Progenitor cell of endocrine pancreas (in vitro differentiated cells): ENCODE results near the gene NEUROD2. TPM values are rescaled to one million over a fixed set of nuclear protein-coding genes. Genes with fewer than 3 reads are reported as not detected.

Experiments used
- DNase-seq: peaks from one replicate; pipeline ENCODE4 v3.0.0; 2021; ENCODE audit warnings: low spot score; ENCODE audit not compliant: unreplicated experiment
- H3K27ac Mint-ChIP-seq: 2 replicates; pipeline ENCODE4 v1.8.0; 2021; ENCODE audit warnings: mild to moderate bottlenecking, moderate library complexity, mixed read lengths
- H3K27me3 Mint-ChIP-seq: 2 replicates; pipeline ENCODE4 v1.8.0; 2021; ENCODE audit warnings: mixed read lengths
- H3K36me3 Mint-ChIP-seq: 2 replicates; pipeline ENCODE4 v1.8.0; 2022; ENCODE audit warnings: mixed read lengths; ENCODE audit not compliant: insufficient read depth
- H3K4me1 Mint-ChIP-seq: 2 replicates; pipeline ENCODE4 v1.8.0; 2021; ENCODE audit warnings: low read depth, mixed read lengths
- H3K4me3 Mint-ChIP-seq: 2 replicates; pipeline ENCODE4 v1.8.0; 2021; ENCODE audit warnings: low read depth, mild to moderate bottlenecking, moderate library complexity, mixed read lengths
- H3K9me3 Mint-ChIP-seq: 2 replicates; pipeline ENCODE4 v1.8.0; 2021; ENCODE audit warnings: low read depth, mixed read lengths
- CTCF ChIP-seq: fragments of 200-600 bp; sonication (generic); IDR thresholded peaks from one replicate; pipeline ENCODE4 v1.5.0; 2021; ENCODE audit warnings: antibody characterized with exemption, mild to moderate bottlenecking; ENCODE audit not compliant: unreplicated experiment
- total RNA-seq: library from RNA; stranded (reverse); gene quantifications from 2 replicates; pipeline ENCODE4 v1.2.1, GENCODE V29; 2021

Gene NEUROD2
- total RNA-seq, 1 donor from 2014 or later = not detected

DNA sequence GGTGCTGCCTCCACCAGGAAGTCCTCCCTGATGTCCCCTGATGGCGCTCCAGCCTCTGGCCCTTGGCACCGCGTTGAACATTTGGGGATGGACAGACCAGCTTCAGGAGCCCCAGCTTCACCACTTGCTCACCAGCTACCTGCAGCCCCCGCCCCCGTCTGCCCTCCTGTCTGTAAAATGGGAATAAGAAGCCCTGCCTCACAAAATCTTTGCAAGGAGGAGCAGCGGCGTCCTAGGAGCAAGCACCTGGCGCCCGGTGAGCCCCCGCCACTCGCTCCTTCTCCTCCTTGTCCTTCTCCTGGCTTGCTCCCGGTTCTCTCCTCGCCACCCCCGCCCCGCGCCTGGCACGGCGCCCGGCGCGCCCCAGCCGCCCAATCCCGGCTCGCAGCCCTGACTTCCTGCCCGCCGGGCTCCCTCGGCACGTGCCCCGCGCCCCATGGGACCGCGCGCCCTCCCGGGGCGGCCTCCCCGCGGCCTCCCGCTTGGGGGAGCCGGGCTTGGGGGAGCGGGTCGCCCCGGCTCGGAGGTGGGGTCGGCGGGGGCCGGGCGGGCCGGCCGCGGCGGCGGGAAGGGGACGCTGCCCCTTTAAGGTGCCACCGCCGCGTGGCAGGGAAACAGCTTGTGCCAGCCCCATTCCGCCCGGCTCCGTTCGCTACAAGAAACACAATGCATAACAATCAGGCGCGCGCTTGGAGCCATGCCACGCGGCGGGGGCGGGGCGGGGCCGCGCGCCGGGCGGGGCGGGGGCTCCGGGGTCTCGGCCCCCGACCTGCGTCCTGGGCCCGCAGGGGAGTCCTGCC lies 9.9 kb upstream of the NEUROD2 start:
- Mint-ChIP-seq H3K36me3 (no peaks in the 10 kb centered on the region), H3K4me3 (peak overlapping the region; percentile 71), H3K27ac (no peak overlapping the region), H3K4me1 (no peaks in the 10 kb centered on the region), H3K27me3 (peaks cover 79% of the 10 kb centered on the region), H3K9me3 (no peaks in the 10 kb centered on the region)
- TF ChIP-seq CTCF = no peak
- DNase-seq = no peak

DNA sequence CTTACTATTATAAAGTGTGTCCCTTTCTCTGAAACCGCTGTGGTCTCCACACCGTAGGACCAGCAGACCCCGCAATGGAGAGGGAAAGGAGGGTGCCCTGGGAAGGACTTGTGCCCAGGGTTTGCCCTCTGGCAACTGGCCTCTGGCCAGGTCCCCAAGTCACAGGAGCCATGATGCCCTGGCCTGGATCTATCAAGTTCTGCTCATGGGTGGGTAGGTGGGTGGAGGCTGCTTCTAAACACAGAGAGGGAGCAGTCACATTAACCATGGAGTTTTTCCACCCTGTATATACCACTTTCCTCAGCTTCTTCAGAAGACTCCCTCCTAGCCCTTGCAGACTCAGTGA lies 9.4 kb upstream of the NEUROD2 start:
- TF ChIP-seq CTCF = no peak
- Mint-ChIP-seq H3K27ac (no peak overlapping the region), H3K4me1 (no peaks in the 10 kb centered on the region), H3K4me3 (peak overlapping the region; percentile 31), H3K36me3 (no peaks in the 10 kb centered on the region), H3K27me3 (peaks cover 77% of the 10 kb centered on the region), H3K9me3 (no peaks in the 10 kb centered on the region)
- DNase-seq = no peak

DNA sequence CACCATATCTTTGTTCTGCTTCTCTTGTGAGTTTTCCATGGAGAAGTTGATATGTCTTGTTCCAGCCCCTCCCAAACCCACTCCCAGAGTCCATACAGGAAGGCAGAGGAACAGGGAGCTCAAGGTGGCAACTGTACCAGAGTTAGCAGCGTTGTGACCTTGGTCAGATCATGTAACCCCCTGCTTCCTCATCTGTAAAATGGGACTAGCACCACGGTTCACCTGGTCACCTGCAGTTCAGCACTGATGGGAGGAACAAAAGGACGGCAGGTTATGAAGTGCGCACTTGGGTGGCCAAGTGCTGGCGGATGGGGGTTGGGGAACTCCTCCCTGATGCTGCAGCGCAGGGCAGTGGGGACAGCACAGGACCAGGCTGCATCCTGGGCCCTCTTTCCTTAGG lies 7.7 kb upstream of the NEUROD2 start:
- Mint-ChIP-seq H3K4me1 (no peaks in the 10 kb centered on the region), H3K36me3 (no peaks in the 10 kb centered on the region), H3K27me3 (peaks cover 78% of the 10 kb centered on the region), H3K4me3 (no peak overlapping the region), H3K27ac (no peak overlapping the region), H3K9me3 (no peaks in the 10 kb centered on the region)
- no peak for DNase-seq
- no peak for TF ChIP-seq CTCF

DNA sequence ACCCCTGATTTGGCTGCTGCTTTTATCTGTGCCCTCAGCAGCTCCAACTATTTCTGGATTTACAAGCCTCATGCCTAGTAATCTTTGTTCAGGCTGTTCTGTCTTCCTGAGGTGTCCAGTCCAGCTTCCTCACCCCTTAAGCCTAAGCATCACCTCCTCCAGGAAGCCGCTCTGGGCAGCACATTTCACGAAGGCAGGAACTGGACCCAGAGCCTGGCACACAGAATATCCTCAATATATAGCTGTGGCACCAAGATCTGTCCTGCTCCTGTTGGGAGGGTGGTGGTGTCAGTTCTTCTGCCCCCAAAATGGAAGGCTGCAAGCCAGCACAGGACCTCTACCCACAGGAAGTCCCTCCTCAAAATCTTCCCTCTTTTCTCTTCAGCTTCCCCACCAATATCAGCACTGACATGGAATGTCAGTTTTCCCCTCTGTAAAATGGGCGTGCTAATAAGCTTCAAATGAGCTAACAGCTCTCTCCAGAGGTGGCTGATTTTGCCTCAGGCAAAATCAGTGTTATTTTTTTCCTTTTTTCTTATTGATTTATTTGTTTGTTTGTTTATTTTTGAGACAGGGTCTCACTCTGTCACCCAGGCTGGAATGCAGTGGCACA lies 6.9 kb upstream of the NEUROD2 start:
- TF ChIP-seq CTCF = no peak
- H3K27me3 Mint-ChIP-seq = peaks cover 81% of the 10 kb centered on the region

DNA sequence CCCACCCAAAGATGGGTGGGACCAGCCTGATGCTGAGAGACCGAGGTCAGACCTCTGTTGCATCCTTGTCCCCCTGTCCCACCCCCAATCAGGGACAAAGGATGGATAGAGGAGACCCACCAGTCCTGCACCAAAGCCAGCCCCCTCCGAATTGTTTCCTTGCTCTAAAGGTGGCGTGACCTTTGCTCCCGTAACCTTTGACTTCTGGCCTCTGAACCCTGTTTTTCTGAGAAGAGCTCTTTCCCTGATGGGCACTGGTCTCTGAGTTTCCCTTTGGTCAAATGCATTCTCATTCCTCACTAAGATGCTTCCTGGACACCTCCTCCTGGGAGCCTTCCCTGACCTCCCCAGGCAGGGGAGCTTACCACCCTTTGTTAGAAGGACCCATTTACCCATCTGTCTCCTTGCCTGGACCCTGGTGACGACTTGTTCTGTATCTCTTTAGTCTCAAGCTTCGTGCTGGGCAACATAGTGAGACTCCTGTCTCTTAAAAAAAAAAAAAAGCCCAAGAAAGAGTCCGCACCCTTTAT lies 5.3 kb upstream of the NEUROD2 start:
- H3K4me1 Mint-ChIP-seq = no peaks in the 10 kb centered on the region
- no peak for TF ChIP-seq CTCF
- no peaks in the 10 kb centered on the region for H3K9me3 Mint-ChIP-seq
- H3K27me3 Mint-ChIP-seq = peaks cover 82% of the 10 kb centered on the region
- no peak overlapping the region for H3K4me3 Mint-ChIP-seq
- DNase-seq = no peak
- no peak overlapping the region for H3K27ac Mint-ChIP-seq
- no peaks in the 10 kb centered on the region for H3K36me3 Mint-ChIP-seq

More for the DNA sequence above, 6.9 kb upstream of the NEUROD2 start:
- Mint-ChIP-seq H3K27ac (no peak overlapping the region), H3K9me3 (no peaks in the 10 kb centered on the region), H3K36me3 (no peaks in the 10 kb centered on the region), H3K4me3 (no peak overlapping the region), H3K4me1 (no peaks in the 10 kb centered on the region)
- DNase-seq = no peak
